HG03442 (cell line): ENCODE measurements around the gene SERGEF.

ENCODE experiments used
- ATAC-seq: cut with Tn5 transposase; IDR thresholded peaks from one replicate; pipeline ENCODE4 v1.9.1; 2021; ENCODE audit warnings: mild to moderate bottlenecking, moderate library complexity; ENCODE audit not compliant: unreplicated experiment

SERGEF gene

DNA sequence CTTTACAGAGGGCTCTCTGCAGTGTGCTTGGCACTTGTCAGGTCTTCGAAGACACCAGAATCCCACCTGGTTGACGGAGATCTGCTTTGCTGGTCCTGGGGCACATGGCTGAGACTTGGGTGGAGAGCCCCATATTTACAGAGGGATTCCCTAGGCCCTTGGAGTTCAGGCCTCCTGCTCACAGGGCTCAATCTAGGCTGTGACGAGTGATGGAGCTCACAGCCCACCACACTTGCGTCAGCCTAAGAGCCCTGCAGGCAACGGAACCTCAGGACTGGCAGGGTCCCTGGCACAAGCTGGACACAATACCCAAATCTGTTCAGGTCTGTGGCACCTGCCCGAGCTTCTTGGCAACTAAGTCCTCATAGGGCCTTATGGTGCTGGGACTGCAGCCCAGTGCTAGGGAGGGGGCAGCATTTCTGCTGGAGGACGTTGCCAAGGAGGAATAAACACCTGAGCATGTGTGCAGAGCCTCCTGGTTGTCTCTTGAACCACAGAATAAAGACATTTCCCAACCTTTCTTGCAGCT, 219.1 kb downstream of the SERGEF start:
- ATAC-seq: no peak

DNA sequence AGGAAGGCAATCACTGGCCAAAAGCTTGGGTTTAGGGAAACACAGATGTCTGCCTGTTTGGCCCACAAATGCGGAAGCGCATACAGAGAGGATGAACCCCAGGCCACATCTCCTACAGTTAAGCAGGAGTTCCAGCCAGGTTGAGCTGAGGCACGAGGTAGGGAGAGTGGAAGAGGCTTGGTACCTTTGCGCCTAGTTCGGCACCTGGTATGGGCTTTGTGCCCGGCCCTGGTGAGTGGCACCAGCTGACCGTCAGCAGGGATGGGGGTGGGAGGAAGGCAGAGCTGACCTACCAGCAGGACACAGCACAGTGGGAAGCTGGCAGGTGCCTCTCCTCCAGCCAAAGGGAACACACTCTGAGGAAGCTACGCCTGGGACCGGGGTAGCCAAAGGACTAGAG, 220.7 kb downstream of the SERGEF start:
- ATAC-seq: no peak

DNA sequence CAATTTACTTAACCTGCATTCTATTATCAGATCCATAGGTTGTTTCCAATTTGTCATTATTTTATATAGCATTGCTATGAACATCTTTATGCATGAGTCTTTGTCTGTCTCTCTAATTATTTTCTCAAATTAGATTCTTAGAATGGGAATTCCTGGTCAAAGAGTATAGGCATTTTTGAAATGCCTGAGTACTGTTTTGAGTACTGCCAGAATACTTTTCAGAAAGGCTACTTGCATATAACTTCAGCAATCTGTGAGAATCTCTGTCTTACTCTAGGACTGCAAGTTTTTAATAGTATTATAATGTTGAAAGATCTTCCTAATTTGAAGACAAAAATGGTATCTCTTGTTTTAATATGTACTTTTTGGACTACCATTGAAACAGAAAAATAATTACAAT, 221.7 kb downstream of the SERGEF start:
- ATAC-seq: no peak

DNA sequence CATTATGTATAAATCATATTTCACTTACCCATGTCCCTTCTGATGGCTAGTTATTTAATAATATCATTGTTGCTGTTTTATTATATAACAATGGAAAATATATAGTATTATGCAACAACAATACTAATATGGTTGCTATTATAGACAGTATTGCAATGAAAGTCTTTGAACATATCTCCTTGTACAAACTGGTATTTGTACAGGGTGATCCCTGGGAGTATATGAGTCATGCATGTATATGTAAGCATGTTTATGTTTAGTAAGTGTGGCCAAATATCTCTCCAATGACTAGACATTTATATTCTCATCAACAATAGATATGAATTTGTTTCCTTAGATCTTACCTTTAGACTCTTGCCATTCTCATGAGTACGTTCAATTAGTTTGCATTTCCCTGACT, 222.4 kb downstream of the SERGEF start:
- ATAC-seq: no peak

DNA sequence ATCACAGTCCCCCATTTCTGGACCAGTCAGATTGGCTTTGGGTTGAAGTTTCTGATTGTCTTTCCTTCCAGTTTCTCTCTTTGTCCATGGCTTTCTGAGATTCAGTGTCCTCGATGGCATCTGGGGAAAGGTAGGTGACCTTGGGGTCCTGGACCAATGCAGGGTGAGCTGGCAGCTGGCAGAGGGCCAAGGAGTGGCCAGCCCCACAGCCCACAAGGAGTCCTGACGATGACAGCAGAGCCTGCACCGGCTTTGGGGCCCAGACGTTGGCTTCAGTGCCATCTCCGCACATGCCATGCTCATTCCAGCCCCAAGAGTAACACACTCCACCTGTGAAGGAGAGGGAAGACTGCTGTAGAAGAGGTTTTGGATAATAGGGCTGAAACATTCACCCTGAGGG, 224.8 kb downstream of the SERGEF start:
- ATAC-seq: no peak

DNA sequence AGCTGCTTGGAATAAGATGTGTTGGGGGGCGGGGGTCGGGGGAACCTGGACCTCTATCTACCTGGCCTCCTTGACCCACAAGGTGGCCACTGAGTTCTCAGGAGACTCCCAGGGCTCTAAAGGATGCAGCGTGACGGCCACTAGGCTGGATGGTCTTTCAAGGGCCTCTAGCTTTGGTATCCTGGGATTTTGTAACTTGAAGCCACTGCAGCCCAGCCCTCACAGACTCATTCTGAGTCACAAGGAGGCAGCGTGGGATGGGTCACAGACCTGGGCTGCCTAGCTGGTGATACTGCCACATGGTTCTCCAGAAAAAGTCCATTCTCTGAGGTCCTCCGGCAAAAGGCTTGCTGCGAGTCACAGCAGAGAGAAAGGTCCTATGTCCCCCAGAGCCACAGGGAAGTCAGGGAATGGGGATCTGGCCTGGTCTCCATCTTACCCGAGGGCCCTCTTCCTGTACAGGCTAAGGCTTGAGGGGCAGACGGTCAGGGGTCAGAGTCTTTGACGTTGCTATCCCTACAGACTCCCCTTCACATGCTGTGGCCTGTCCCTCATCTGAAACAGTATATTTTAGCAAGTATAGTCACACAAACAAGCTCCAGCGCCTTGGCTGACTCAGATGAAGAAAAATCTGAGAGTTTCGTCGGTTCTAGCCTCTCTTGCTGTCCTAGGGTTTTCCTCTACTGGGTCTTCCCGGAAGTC, 225.9 kb downstream of the SERGEF start:
- no peak for ATAC-seq

DNA sequence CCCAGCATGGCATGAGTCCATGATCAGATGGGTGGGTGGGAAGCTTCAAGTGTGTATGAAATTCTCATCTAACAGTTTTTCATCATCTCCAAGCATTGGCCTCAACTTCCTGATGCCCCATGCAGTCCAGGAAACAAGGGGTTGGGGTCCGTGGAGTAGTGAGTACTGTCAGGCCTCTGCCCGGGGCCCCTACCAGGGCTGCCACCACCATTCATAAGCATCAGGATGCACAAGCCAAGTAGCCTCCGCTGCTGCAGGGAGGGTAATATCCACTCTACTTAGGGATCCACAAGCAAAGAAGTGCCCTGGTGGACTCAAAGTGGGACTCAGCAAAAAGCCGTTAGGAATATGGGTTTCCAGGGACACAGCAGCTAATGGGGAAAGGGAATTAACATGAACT, 229.0 kb downstream of the SERGEF start:
- ATAC-seq: no peak

DNA sequence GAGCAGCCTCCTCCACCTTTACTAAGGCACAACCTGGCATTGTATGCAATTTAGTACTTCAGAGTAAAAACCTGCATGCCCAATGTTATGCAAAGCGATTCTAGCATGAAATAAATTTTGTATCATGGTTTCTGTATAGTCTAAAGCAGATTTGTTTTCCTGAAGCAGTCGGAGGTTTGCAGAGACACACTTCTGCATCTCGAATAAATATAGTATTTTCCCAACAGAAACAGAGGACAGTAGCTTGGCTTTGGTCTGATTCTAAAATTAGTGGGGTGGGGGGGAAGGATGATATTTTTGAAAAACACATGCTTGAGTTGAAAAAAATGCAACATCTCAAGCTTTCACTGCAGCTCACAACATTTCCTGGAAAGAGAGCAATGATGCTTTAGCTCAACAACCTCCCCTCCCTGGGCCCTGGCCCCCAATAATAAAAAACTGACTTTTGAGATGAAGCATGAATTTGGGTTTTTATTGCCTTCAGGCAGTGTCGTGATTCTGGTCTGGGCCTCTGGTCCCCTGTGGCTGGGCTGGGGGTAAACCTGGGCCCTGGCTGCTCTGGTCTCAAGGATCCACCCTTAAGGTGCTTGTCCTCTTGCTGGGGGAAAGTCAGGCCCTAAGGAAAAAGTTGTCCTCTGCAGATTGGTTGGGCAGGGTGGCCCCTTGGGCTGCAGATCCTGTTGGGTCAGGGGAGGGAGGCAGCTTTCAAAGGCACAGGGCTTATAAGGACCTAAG, 230.1 kb downstream of the SERGEF start:
- ATAC-seq: no peak

DNA sequence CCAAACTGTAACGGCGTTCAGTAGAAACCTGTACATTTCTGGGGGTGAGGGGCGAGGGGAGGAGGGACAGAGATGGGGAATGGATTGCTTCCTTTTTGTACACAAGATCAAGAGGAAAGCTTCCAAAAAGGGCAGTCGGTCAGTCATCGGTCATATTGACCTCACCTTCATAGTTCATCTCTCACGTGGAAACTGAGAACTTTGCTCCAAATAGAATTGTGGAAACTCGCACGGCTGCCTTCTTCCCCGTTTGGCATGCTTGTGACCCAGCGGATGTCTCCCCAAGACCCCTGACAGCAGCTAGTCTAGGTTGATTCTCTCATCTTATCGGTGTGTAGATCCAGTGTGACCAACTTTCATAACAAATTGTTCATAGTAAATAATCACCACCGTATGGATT, 230.7 kb downstream of the SERGEF start:
- ATAC-seq: no peak

DNA sequence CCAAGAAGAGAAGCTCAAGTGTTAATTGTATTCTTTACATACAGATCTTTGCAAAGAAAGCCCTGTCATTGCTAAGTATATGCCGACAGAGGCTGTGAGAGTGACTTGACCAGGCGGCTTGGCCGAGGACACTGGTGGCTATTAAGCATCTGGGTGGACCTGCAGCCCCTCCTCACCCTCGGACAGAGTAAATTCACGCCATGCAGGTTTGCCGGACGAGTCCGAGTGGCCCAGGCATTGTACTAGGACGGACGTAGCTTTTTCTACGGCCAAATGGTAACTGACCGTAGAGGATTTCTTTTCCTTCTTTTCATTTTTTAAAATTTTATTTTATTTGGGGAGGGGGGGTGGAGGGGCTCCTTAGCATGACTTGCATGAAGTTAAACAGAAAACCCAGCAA, 231.2 kb downstream of the SERGEF start:
- no peak for ATAC-seq

DNA sequence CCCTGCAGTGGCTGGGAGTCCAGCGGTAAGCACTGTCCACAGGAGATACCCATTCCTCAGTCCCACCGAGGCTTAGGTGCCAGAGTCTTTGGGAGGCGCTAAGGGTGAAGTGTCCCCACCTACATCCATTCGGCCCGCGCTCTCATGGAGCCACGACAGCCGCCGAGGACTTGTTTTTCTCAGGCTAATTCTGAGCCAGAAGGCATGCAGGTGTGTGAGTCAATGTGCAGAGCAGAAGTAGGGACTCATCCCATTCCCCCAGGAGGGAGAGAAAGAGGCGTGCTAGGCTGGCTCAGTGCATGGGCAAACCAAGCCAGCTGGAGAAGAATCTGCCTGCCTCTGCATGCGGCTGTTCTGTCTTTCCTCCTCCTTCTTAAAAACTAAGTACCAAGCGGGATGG, 231.6 kb downstream of the SERGEF start:
- no peak for ATAC-seq

DNA sequence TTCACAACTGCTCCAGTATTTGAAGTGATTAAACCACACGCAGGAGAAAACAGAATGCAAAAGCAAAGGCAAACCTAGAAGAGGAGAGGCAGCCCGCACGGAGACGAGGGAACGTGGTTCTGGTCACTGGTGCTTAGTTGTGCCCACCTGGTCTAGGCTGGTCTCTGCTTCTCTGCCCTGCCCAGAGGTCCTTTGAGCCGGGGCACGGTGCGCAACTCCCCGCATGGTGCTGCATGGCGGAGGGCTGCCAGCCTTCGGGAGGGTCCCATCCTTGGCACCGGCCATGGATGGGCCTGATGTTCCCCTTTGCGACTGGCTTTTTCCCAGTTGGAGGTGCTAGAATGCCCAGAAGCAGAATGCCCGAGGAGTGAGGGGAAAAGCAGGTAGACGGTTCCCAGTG, 232.2 kb downstream of the SERGEF start:
- ATAC-seq: no peak

DNA sequence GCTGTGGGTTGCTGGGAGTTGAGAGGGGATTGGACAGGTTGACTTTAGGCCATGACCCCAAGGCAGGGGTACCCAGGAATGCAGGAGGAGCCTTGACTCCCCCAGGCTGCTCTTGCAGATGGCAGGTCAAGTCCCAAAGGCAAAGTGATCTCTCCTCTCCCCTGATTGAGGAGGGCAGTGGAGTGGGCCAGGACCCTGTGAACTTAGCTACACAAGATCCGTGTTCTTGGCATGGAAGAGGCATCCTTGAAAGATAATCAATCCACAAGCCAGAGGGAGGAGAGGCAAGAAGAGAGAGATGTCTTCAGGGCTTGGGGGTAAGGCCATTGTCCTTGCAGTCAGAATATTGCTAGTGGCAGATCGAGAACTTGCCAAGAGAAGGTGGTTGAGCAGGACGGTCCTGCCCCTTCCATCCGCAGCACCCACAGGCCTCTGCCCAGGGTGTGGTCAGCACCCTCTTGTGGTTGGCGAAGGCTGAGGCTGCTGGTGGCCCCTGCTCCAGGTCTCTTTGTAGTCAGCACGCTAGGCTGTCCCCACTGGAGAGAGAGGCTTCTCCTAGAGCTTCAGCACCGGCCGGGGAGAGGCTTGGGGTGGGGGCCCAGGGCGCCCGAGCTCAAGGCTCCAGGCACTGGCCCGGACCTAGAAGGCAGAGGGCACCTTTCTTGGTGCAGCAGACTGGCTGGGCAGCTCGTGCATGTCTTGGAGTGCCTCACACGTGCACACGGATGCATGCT, 232.8 kb downstream of the SERGEF start:
- no peak for ATAC-seq

DNA sequence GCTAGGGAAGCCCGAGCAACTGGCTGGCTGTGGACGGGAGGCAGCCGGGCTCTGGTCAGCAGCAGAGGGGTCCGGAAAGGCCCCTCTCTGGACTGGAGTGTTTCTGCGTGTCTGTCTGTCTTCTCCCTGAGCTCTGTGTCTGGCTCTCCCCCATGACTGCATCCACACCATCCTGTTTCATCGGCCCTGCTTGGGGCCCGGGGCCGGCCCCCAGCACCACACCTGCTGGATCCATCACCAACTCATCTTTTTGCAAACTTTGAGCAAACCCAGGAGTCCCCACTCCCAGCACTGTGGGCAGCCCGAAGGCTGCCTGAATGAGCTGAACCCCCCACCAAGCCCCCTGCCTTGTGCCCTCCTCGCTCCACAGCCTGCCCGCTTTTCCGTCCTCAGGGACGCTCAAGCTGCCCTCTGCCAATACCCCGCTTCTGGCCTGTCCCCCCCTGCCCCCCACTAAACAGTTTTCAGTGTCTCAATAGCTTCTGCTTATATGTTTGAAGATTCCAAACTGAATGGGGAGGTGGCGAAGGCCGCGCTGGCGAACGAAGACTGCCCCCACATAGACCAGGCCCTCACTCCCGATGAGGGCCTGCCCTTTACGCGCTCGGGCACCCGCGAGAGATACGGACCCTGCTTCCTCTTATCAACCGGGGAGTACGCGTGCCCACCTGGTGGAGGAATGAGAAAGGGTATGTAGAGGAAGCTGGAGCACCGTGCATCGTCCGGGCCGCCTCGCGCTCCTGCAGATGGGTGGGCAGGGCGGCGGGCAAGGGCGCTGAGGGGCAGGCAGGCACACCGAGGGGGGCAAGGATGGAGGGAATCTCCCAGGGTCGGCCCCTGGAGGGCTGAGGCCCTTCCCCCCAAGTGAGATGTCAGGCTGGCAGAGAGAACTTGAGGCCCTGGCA, 233.6 kb downstream of the SERGEF start:
- ATAC-seq: no peak

DNA sequence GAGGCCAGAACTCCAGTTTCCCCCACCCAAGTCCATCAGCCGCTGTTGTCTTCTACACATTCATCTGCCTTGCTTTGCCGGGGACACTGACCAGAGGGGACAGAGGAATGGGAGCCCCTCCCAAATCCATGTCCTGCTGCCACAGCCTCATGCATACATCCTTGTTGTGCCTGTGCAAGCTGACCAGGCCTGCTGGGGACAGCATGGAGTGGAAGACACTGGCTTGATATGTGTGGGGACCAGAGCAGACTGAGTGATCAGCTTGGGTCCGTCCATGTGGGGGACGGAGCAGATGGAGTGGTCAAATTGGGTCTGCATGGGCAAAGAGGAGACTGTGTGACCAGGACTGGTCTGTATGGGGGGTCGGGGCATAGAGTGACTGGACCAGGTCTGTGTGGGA, 234.5 kb downstream of the SERGEF start:
- no peak for ATAC-seq

DNA sequence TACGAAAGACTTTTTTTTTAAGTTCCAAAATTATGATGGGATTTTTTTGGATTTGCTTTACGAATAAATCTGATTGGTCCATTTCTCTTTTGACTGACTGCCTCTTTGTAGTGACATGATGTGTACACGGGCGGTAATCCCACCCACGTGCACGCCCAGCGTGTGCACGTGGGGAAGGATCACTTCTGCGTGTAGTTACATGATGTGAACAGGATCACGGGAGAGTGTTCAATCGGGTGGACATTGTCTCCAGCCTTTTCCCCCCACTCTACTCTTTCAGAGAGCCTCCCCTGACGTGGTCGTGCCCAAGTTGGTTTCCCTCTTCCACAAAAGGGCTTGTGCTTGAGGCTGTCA, 235.1 kb downstream of the SERGEF start:
- no peak for ATAC-seq

DNA sequence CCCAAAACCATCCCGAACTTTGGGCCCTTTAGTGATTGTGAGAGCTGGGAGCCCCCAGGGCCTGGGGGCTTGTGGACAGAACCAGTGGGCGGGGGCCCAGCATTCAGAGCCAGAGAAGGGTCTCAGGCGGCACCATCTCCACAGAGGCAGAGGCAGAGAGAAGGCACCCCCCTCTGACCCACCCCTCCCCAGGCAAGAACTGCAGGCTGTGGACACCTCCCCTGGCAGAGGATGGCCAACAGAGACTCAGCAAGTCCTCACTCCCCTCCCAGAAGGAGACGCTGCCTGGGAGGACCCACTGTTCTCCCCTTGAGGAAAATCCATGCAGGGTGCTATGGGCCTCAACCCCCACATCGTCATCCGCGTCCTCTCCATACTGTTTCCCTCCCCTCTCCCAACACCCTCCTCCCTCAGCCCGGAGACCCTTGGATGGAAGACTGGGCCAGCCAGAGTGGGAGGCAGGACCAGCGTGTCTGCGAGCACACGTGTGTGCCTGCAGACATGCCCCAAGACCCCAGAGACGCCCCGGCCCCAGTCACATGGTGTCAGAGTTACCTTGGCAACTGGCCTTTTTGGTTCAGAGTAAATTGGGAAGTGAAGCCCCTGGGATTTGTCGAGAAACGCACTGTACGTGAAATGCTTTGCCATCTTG, 235.6 kb downstream of the SERGEF start:
- no peak for ATAC-seq

DNA sequence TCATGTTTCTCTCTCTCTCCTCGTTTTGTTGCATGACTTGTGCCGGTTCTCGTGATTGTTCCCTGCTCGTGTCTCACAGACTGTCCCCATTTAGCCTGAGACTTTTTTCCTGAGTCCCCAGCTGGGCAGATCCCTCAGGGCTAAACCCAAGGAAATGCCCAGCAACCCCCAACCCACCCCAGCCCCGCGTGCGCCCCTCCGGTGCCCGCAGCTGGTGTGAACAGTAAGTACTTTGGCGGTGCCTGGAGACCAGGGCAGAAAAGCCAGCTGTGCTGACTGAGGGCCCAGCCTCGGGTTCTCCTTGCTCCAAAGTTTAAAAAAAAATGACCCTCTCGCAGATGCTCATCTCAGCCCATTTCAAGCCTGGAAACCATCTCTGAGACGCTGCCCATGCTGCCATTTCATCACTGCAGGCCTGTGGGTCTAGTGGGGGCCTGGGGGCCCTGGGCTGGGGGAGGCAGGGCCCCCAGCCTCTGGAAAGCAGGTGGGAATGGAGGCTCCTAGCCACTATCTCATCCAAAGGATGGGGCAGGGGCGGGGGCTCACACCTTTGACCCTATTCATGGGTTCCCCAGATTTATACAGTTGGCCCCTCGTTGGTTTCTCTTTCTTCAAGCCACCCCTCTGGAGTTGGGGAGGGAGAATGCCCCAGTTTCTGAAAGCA, 236.5 kb downstream of the SERGEF start:
- no peak for ATAC-seq

DNA sequence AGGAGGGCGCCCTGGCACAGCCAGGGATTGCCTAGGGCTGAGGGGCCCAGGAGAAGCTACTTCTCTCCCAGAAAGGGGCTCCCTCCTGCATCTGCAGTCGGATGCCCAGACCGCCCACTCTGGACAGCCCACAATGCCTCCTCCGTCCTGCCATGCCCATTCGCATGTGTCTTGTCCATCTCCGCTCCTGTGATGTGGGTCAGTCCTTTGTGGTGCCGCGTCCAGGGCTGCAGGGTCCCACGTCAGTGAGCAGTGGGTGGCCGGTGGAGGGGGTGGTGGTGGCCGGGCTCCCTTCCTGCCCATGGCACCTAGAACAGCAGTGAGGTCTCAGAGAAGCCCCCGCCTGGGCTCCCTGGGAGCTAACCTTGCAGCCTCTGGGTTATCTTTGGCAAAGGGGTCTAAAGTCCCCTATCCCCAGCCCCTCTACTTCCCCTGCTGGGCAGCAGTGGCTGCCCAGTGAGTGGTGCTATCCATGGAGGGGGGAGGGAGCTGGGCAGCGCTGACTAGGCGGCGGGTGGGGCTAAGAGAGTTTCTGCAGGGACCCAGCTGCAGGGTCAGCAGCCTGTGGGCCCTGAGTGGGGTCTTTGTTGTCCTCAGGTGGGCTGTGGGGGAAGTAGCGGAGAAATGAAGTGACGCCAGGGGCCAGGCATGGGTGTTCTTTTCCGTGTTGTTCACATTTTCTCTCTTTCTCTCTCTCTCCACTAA, 237.2 kb downstream of the SERGEF start:
- ATAC-seq: no peak
